HepG2 (cell line): ENCODE measurements around the gene DNAJB11. TPM values are rescaled to one million over a fixed set of nuclear protein-coding genes. Genes with fewer than 3 reads are reported as not detected.

Experiments used
- KAT7 ChIP-seq: IDR thresholded peaks from 2 replicates; pipeline ENCODE4 v1.6.1; 2018; ENCODE audit warnings: borderline replicate concordance, missing compliant biosample characterization
- POLR2AphosphoS5 ChIP-seq: IDR thresholded peaks from 2 replicates; pipeline ENCODE4 v1.6.1; 2012; ENCODE audit warnings: low read depth, low read length
- PRMT3 ChIP-seq: sonication (generic); formaldehyde crosslinking; IDR thresholded peaks from 2 replicates; pipeline ENCODE4 v1.8.1; 2022; ENCODE audit warnings: low read depth, mild to moderate bottlenecking, moderate library complexity, missing genetic modification reagents, borderline replicate concordance
- RBAK ChIP-seq: sonication (generic); formaldehyde crosslinking; IDR thresholded peaks from 2 replicates; pipeline ENCODE4 v1.5.1; 2020; ENCODE audit warnings: mild to moderate bottlenecking, missing genetic modification reagents
- SALL2 ChIP-seq: sonication (generic); formaldehyde crosslinking; IDR thresholded peaks from 2 replicates; pipeline ENCODE4 v1.8.1; 2023; ENCODE audit warnings: mild to moderate bottlenecking, missing genetic modification reagents, inconsistent platforms
- SRSF4 ChIP-seq: fragments of 200-400 bp; formaldehyde crosslinking; IDR thresholded peaks from one replicate; pipeline ENCODE4 v1.6.1; 2018; ENCODE audit warnings: mild to moderate bottlenecking, low read depth, low read length, moderate library complexity; ENCODE audit not compliant: poor library complexity, severe bottlenecking
- TBX3 ChIP-seq: fragments of 450-650 bp; IDR thresholded peaks from 2 replicates; pipeline ENCODE4 v1.6.1; 2017; ENCODE audit warnings: antibody characterized with exemption, mild to moderate bottlenecking, inconsistent platforms, borderline replicate concordance
- ZBTB3 ChIP-seq: sonication (generic); formaldehyde crosslinking; IDR thresholded peaks from 2 replicates; pipeline ENCODE4 v1.4.0; 2020; ENCODE audit warnings: low read depth, mild to moderate bottlenecking, moderate library complexity, missing genetic modification reagents, borderline replicate concordance
- ZBTB42 ChIP-seq: sonication (generic); formaldehyde crosslinking; IDR thresholded peaks from 2 replicates; pipeline ENCODE4 v1.5.0; 2020; ENCODE audit warnings: mild to moderate bottlenecking, missing genetic modification reagents
- ZNF180 ChIP-seq: sonication (generic); formaldehyde crosslinking; IDR thresholded peaks from 2 replicates; pipeline ENCODE4 v1.4.0; 2020; ENCODE audit warnings: low read depth, missing genetic modification reagents, borderline replicate concordance
- ZNF549 ChIP-seq: sonication (generic); formaldehyde crosslinking; IDR thresholded peaks from 2 replicates; pipeline ENCODE4 v1.5.0; 2020; ENCODE audit warnings: missing genetic modification reagents
- ZNF550 ChIP-seq: sonication (generic); formaldehyde crosslinking; IDR thresholded peaks from 2 replicates; pipeline ENCODE4 v1.4.0; 2020; ENCODE audit warnings: mild to moderate bottlenecking, missing genetic modification reagents, borderline replicate concordance
- ZNF614 ChIP-seq: IDR thresholded peaks from 2 replicates; pipeline ENCODE4 v1.6.1; 2018; ENCODE audit warnings: missing biosample characterization, missing genetic modification reagents, inconsistent platforms, borderline replicate concordance
- ZNF747 ChIP-seq: sonication (generic); formaldehyde crosslinking; IDR thresholded peaks from 2 replicates; pipeline ENCODE4 v1.8.1; 2023; ENCODE audit warnings: missing genetic modification reagents, mild to moderate bottlenecking, borderline replicate concordance
- ZNF768 ChIP-seq: sonication (generic); formaldehyde crosslinking; IDR thresholded peaks from 2 replicates; pipeline ENCODE4 v1.4.0; 2020; ENCODE audit warnings: missing genetic modification reagents
- ZSCAN22 ChIP-seq: sonication (generic); formaldehyde crosslinking; IDR thresholded peaks from 2 replicates; pipeline ENCODE4 v1.4.0; 2020; ENCODE audit warnings: mild to moderate bottlenecking, missing genetic modification reagents
- polyA plus RNA-seq, 8 experiments: library from polyadenylated mRNA; depleted of rRNA in 3 of 8; stranded (reverse) in 7 of 8; unstranded in 1 of 8; fragments of >200 nt; fragmentation: Illumina TruSeq in 4 of 8; extraction: Trizol in 4 of 8; gene quantifications; 2 replicates each; pipeline versions ENCODE4 v1.2.1 to v1.2.3, GENCODE V29; 2011 to 2016; ENCODE audit warnings: low read depth in 4 of 8, missing spikeins in 1 of 8, mixed read lengths in 1 of 8; ENCODE audit not compliant: insufficient read depth in 1 of 8
- total RNA-seq, 5 experiments: library from RNA; depleted of rRNA; stranded (reverse); fragments of >200 nt; fragmentation: Illumina TruSeq; extraction: Trizol; gene quantifications; 2 replicates each; pipeline ENCODE4 v1.2.3, GENCODE V29; 2016; ENCODE audit warnings: low read depth in 1 of 5
- TF ChIP-seq, protein P1 (sequence below): sonication (generic); formaldehyde crosslinking; IDR thresholded peaks from 2 replicates; pipeline ENCODE4 v1.4.0; 2020; ENCODE audit warnings: mild to moderate bottlenecking, missing genetic modification reagents
- TF ChIP-seq, protein P2 (sequence below): sonication (generic); formaldehyde crosslinking; conservative IDR thresholded peaks from 2 replicates; pipeline ENCODE4 v1.8.0; 2022; ENCODE audit warnings: low read depth, missing genetic modification reagents
- TF ChIP-seq, protein P3 (sequence below): sonication (generic); formaldehyde crosslinking; IDR thresholded peaks from 2 replicates; pipeline ENCODE4 v1.4.0; 2020; ENCODE audit warnings: low read depth, missing genetic modification reagents
- TF ChIP-seq, protein P4 (sequence below): sonication (generic); formaldehyde crosslinking; IDR thresholded peaks from 2 replicates; pipeline ENCODE4 v1.4.0; 2020; ENCODE audit warnings: missing genetic modification reagents, borderline replicate concordance
- TF ChIP-seq, protein P5 (sequence below): sonication (generic); formaldehyde crosslinking; IDR thresholded peaks from 2 replicates; pipeline ENCODE4 v1.4.0; 2020; ENCODE audit warnings: mild to moderate bottlenecking, missing genetic modification reagents

The DNAJB11 gene
- total and polyA plus RNA-seq, 2 of the 13 experiments (the other 11 are each of a cell fraction or from before 2014, with no cell fraction given), result 41.0 to 132 TPM

DNA sequence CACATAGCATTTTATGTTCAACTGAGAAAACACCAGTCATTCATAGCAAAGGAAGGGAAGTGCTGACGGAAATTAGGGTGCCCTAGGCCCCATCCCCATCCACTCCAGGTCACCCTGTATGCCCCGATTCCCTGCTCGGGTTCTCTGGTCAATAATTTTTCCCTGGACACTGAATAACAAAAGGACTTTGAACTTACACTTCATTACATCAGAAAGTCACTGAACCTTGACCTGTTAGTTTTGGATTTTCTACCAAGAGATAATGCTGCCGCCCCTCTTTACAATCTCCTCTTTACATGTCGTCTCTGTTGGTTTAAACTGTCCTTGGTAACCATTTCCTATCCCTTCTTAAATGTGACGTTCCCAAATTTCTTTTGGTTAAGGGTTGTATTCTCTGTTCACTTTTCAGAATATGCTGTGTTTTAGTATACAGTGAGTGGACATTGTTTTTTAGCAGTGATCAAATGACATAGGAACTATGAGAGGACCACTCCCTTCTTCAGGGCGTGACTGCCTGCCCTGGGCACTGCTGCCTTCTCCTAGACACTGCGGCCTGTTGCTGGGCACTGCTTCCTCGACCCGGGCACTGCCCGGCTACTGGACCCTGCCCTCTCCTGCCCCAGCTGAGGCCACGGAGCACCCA, 28.7 kb downstream of the DNAJB11 start (continued):
- TF ChIP-seq, protein P1, sequence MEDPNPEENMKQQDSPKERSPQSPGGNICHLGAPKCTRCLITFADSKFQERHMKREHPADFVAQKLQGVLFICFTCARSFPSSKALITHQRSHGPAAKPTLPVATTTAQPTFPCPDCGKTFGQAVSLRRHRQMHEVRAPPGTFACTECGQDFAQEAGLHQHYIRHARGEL (CRISPR knock-in tag), result no peak
- no peak for TF ChIP-seq ZBTB42 (CRISPR knock-in tag)
- TF ChIP-seq, protein P2, sequence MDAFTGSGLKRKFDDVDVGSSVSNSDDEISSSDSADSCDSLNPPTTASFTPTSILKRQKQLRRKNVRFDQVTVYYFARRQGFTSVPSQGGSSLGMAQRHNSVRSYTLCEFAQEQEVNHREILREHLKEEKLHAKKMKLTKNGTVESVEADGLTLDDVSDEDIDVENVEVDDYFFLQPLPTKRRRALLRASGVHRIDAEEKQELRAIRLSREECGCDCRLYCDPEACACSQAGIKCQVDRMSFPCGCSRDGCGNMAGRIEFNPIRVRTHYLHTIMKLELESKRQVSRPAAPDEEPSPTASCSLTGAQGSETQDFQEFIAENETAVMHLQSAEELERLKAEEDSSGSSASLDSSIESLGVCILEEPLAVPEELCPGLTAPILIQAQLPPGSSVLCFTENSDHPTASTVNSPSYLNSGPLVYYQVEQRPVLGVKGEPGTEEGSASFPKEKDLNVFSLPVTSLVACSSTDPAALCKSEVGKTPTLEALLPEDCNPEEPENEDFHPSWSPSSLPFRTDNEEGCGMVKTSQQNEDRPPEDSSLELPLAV (CRISPR knock-in tag), result no peak
- TF ChIP-seq TBX3, result no peak
- TF ChIP-seq ZNF614 (CRISPR knock-in tag), result peak; percentile 27; the same call in 1 of the 2 replicates
- 0 out of 2 replicates have a peak, but pooled peaks have one; percentile 36 for TF ChIP-seq ZNF747 (CRISPR knock-in tag)
- TF ChIP-seq ZNF550 (CRISPR knock-in tag), result no peak
- no peak for TF ChIP-seq ZSCAN22 (CRISPR knock-in tag)
- no peak for TF ChIP-seq SRSF4
- TF ChIP-seq KAT7 (CRISPR knock-in tag), result peak; percentile 76; the same call in 1 of the 2 replicates
- TF ChIP-seq RBAK (CRISPR knock-in tag), result no peak
- no peak for TF ChIP-seq ZBTB3
- TF ChIP-seq ZNF768 (CRISPR knock-in tag), result peak; percentile 67
- TF ChIP-seq ZNF549, result no peak
- TF ChIP-seq POLR2AphosphoS5, result peak; percentile 53
- TF ChIP-seq, protein P3, sequence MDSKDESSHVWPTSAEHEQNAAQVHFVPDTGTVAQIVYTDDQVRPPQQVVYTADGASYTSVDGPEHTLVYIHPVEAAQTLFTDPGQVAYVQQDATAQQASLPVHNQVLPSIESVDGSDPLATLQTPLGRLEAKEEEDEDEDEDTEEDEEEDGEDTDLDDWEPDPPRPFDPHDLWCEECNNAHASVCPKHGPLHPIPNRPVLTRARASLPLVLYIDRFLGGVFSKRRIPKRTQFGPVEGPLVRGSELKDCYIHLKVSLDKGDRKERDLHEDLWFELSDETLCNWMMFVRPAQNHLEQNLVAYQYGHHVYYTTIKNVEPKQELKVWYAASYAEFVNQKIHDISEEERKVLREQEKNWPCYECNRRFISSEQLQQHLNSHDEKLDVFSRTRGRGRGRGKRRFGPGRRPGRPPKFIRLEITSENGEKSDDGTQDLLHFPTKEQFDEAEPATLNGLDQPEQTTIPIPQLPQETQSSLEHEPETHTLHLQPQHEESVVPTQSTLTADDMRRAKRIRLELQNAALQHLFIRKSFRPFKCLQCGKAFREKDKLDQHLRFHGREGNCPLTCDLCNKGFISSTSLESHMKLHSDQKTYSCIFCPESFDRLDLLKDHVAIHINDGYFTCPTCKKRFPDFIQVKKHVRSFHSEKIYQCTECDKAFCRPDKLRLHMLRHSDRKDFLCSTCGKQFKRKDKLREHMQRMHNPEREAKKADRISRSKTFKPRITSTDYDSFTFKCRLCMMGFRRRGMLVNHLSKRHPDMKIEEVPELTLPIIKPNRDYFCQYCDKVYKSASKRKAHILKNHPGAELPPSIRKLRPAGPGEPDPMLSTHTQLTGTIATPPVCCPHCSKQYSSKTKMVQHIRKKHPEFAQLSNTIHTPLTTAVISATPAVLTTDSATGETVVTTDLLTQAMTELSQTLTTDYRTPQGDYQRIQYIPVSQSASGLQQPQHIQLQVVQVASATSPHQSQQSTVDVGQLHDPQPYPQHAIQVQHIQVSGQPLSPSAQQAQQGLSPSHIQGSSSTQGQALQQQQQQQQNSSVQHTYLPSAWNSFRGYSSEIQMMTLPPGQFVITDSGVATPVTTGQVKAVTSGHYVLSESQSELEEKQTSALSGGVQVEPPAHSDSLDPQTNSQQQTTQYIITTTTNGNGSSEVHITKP (CRISPR knock-in tag), result no peak
- TF ChIP-seq, protein P4, sequence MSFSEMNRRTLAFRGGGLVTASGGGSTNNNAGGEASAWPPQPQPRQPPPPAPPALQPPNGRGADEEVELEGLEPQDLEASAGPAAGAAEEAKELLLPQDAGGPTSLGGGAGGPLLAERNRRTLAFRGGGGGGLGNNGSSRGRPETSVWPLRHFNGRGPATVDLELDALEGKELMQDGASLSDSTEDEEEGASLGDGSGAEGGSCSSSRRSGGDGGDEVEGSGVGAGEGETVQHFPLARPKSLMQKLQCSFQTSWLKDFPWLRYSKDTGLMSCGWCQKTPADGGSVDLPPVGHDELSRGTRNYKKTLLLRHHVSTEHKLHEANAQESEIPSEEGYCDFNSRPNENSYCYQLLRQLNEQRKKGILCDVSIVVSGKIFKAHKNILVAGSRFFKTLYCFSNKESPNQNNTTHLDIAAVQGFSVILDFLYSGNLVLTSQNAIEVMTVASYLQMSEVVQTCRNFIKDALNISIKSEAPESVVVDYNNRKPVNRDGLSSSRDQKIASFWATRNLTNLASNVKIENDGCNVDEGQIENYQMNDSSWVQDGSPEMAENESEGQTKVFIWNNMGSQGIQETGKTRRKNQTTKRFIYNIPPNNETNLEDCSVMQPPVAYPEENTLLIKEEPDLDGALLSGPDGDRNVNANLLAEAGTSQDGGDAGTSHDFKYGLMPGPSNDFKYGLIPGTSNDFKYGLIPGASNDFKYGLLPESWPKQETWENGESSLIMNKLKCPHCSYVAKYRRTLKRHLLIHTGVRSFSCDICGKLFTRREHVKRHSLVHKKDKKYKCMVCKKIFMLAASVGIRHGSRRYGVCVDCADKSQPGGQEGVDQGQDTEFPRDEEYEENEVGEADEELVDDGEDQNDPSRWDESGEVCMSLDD (CRISPR knock-in tag), result peak; percentile 99
- no peak for TF ChIP-seq PRMT3 (CRISPR knock-in tag)
- peak; percentile 42; the same call in 1 of the 2 replicates for TF ChIP-seq SALL2 (CRISPR knock-in tag)
- TF ChIP-seq, protein P5, sequence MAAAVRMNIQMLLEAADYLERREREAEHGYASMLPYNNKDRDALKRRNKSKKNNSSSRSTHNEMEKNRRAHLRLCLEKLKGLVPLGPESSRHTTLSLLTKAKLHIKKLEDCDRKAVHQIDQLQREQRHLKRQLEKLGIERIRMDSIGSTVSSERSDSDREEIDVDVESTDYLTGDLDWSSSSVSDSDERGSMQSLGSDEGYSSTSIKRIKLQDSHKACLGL, result no peak
- TF ChIP-seq ZNF180 (CRISPR knock-in tag), result no peak
